Transverse colon (tissue), 4 donors: ENCODE results near the gene BMERB1. TPM values are rescaled to one million over a fixed set of nuclear protein-coding genes. Genes with fewer than 3 reads are reported as not detected.
"Not testable (repeated sequence)": the region's sequence is repeated elsewhere in the genome, so short reads cannot be mapped to it uniquely, and the experiment has no call there.

ENCODE experiments used
- DNase-seq: peaks from one replicate; pipeline ENCODE4 v3.0.0-alpha.2; 2019
- H3K27ac ChIP-seq, 4 donors: fragments of 200-600 bp; sonication (generic); 2 replicates each; pipeline ENCODE4 v1.5.1; 2016 to 2018; ENCODE audit warnings: inconsistent platforms in 4 of 4
- H3K27me3 ChIP-seq: fragments of 200-600 bp; sonication (generic); 2 replicates; pipeline ENCODE4 v1.5.1; 2017; ENCODE audit warnings: inconsistent platforms
- H3K36me3 ChIP-seq, 4 donors: fragments of 200-600 bp; sonication (generic); 2 replicates each; pipeline ENCODE4 v1.5.1; 2017 to 2019; ENCODE audit warnings: inconsistent platforms in 4 of 4
- H3K4me1 ChIP-seq, 4 donors: fragments of 200-600 bp; sonication (generic); 2 replicates each; pipeline ENCODE4 v1.5.1; 2017 to 2020; ENCODE audit warnings: inconsistent platforms in 4 of 4
- H3K4me3 ChIP-seq, 4 donors: fragments of 200-600 bp; sonication (generic); 1 replicate in 1 of 4; 2 replicates in 3 of 4; pipeline versions ENCODE4 v1.5.1 to v1.6.1; 2017 to 2019; ENCODE audit warnings: inconsistent platforms in 4 of 4
- H3K9me3 ChIP-seq, 2 donors: fragments of 200-600 bp; sonication (generic); 2 replicates each; pipeline ENCODE4 v1.5.1; 2017 to 2019; ENCODE audit warnings: inconsistent platforms in 2 of 2
- CTCF ChIP-seq, 5 experiments: fragments of 200-600 bp in 3 of 5; fragments of 450-650 bp in 2 of 5; sonication (generic) in 3 of 5; IDR thresholded peaks; 1 replicate in 2 of 5; 2 replicates in 3 of 5; pipeline ENCODE4 v1.5.1; 2016 to 2017; ENCODE audit warnings: antibody characterized with exemption in 5 of 5, inconsistent platforms in 3 of 5, mild to moderate bottlenecking in 2 of 5, moderate library complexity in 1 of 5
- EP300 ChIP-seq: sonication (generic); formaldehyde crosslinking; IDR thresholded peaks from one replicate; pipeline ENCODE4 v1.6.1; 2017; ENCODE audit warnings: antibody characterized with exemption, low read depth
- POLR2A ChIP-seq: fragments of 450-650 bp; IDR thresholded peaks from one replicate; pipeline ENCODE4 v1.6.1; 2016; ENCODE audit warnings: antibody characterized with exemption, mild to moderate bottlenecking, moderate library complexity
- POLR2AphosphoS5 ChIP-seq, 3 donors: sonication (generic); formaldehyde crosslinking; IDR thresholded peaks; one replicate each; pipeline ENCODE4 v1.6.1; 2016; ENCODE audit warnings: antibody characterized with exemption in 3 of 3
- WGBS, 2 donors: methylation state at CpG; one replicate each; pipeline ENCODE4 v1.1.5; 2018; ENCODE audit warnings: low coverage in 1 of 2; 5-methylcytosine and 5-hydroxymethylcytosine counted together
- in situ Hi-C, 4 donors: fragments of 200-750 bp; cut with MboI; loops; one replicate each; pipeline versions ENCODE4 v1.15.0 to v1.15.1; 2017; ENCODE audit warnings: low sequenced_read_pairs in 3 of 4, low pct_ligation_motif_present in 1 of 4, low pct_unique_long_range_greater_than_20kb in 1 of 4
- intact Hi-C: fragments of 100-400 bp; cut with DNase I; formaldehyde crosslinking; loops from one replicate; pipeline ENCODE4 v1.15.1; 2023; ENCODE audit warnings: low total_unique reads
- total RNA-seq, 4 donors: library from RNA; depleted of rRNA; stranded (reverse); fragments of >200 nt; gene quantifications; one replicate each; pipeline ENCODE4 v1.1.0, GENCODE V29; 2016

Gene BMERB1
- total RNA-seq, 4 donors from 2014 or later, result 8.6 to 65.1 (median 14.1) TPM

- DNase-seq, result no peak
- Histone ChIP-seq H3K4me3 (no peak overlapping the region), H3K27ac (no peak overlapping the region), H3K27me3 (no peaks in the 10 kb centered on the region), H3K36me3 (no peaks in the 10 kb centered on the region), H3K4me1 (no peaks in the 10 kb centered on the region), H3K9me3 (no peaks in the 10 kb centered on the region)
- 85 to 89% methylated on average over 6 of the region's 6 CpGs for WGBS, 2 donors
- TF ChIP-seq CTCF (IDR thresholded peaks at IDR 0.05) (no peak), POLR2A (no peak), EP300 (no peak), POLR2AphosphoS5 (IDR thresholded peaks at IDR 0.05) (no peak)
- in situ Hi-C loops (no loop called here), intact Hi-C loops (no loop called here)
Measured at GRCh38 chr16:15461376-15461775, 27.0 kb downstream of the BMERB1 start.

DNA sequence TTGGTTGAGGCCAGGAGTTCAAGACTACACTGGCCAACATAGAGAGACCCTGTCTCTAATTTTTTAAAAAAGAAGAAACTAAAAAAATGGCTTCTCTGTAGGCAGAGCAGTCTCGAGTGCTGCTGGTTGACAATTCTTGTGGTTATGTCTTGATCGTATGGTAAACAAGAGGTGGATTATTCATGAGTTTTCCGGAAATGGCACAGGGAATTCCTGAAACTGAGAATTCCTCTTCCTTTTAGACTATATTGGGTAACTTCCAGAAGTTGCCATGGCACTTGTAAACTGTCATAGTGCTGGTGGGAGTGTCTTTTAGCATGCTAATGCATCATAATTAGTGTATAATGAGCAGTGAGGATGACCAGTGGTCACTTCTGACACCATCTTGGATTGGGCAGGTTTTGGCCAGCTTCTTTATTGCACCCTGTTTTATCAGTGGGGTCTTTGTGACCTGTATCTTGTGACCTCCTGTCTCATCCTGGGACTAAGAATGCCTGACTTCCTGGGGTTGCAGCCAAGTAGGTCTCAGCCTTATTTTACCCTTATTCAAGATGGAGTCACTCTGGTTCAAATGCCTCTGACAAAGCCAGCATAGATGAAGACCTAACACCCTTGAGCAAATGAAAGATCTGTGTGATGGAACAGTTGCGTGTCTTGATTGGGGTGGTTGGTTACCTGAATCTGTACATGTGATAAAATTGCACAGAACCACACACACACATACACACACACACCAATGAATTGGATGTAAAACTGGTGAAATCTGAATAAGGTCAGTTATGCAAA is 30.2 kb downstream of the BMERB1 start:
- no peak for DNase-seq
- Histone ChIP-seq H3K9me3 (peaks cover 0 to 5% of the 10 kb centered on the region in 2 donors), H3K27ac (no peak overlapping the region), H3K27me3 (no peaks in the 10 kb centered on the region), H3K36me3 (no peaks in the 10 kb centered on the region), H3K4me1 (no peaks in the 10 kb centered on the region), H3K4me3 (no peak overlapping the region)
- TF ChIP-seq POLR2AphosphoS5 (IDR thresholded peaks at IDR 0.05) (no peak), POLR2A (no peak), EP300 (no peak), CTCF (IDR thresholded peaks at IDR 0.05) (no peak)
- in situ Hi-C loops, result no loop called here
- intact Hi-C loops, result no loop called here
- WGBS, 2 donors, result 61 to 64% methylated on average over 3 to 4 of the region's 4 CpGs

DNA sequence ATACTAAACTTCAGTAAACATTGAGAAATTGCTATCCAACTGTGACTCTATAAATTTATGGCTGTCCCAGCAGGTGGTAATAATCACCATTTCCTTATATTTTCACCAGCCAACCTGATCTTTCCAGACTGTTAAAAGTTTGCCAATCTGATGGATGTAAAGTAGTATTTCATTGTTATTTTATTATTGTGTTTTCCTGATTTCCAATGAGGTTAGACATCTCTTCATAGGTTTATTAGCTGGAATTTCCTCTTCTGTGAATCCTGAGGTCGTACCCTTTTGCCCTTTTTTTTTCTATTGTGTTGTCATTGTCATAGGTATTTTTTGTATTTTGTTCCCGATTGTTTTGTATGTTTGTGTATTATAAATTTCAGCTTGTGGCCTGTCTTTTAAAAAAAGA is 31.7 kb downstream of the BMERB1 start:
- no peak overlapping the region for H3K4me3 ChIP-seq
- intact Hi-C loops, result no loop called here
- H3K9me3 ChIP-seq, result peaks cover 0 to 5% of the 10 kb centered on the region in 2 donors
- in situ Hi-C loops, result no loop called here
- no peaks in the 10 kb centered on the region for H3K27me3 ChIP-seq
- no peaks in the 10 kb centered on the region for H3K4me1 ChIP-seq
- DNase-seq, result no peak
- H3K36me3 ChIP-seq, result no peaks in the 10 kb centered on the region
- WGBS, 2 donors, result 35 to 73% methylated on average over 2 of the region's 2 CpGs
- TF ChIP-seq POLR2AphosphoS5 (IDR thresholded peaks at IDR 0.05) (no peak), POLR2A (no peak), CTCF (IDR thresholded peaks at IDR 0.05) (no peak), EP300 (no peak)
- H3K27ac ChIP-seq, result no peak overlapping the region

DNA sequence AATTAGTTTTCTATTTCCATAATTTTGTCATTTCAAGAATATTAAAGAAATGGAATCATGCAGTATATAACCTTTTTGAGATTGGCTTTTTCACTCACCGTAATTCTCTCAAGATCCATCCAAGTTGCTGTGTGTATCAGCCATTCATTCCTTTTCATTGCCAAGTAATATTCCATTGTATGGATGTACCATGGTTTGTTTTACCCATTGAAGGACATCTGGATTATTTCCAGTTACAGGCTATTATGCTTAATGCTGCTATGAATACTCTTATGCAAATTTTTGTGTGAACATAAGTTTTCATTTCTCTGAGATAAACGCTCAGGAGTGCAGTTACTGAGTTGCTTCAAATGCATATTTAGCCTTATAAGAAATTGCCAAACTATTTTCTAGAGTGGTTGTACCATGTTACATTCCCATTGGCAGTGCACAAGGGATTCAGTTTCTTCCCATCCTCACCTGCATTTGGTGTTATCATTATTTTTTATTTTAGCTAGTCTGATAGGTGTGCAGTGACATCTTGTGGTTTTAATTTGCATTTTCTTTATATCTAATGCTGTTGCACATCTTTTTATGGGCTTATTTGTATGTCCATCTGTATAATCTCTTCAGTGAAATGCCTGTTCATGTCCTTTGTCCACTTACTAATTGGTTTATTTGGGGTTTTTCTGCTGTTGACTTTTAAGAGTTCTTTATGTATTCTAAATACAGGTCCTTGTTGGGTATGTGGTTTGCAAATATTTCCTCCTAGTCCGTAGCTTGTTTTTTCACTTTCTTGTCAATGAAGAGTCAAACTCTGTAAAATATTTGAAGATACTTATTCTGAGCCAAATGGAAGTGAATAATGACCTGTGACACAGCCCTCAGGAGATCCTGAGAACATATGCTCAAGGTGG is 32.7 kb downstream of the BMERB1 start:
- no peaks in the 10 kb centered on the region for H3K27me3 ChIP-seq
- intact Hi-C loops (no loop called here), in situ Hi-C loops (no loop called here)
- no peaks in the 10 kb centered on the region for H3K4me1 ChIP-seq
- peaks cover 0 to 5% of the 10 kb centered on the region in 2 donors for H3K9me3 ChIP-seq
- no peak overlapping the region for H3K4me3 ChIP-seq
- no peak for DNase-seq
- WGBS, 2 donors, result 56 to 93% methylated on average over 2 to 3 of the region's 3 CpGs
- H3K36me3 ChIP-seq, result no peaks in the 10 kb centered on the region
- no peak overlapping the region for H3K27ac ChIP-seq
- TF ChIP-seq EP300, result no peak
- TF ChIP-seq CTCF (IDR thresholded peaks at IDR 0.05), result peak in 4 of 5 experiments; percentile 26 to 49 (median 43)

DNA sequence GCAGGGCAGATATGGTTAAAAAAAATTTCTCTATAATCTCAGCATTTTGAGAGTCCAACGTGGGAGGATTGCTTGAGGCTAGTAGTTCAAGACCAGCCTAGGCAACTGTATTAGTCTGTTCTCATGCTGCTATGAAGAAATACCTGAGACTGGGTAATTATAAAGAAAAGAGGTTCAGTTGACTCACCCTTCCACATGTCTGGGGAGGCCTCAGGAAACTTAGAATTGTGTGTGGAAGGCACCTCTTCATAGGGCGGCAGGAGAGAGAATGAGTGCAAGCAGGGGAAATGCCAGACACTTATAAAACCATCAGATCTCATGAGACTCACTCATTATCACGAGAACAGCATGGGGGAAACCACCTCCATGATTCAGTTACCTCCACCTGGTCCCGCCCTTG is 42.6 kb downstream of the BMERB1 start:
- H3K27ac ChIP-seq, H3K4me1 ChIP-seq, H3K36me3 ChIP-seq, H3K4me3 ChIP-seq, intact Hi-C loops, H3K9me3 ChIP-seq, in situ Hi-C loops, H3K27me3 ChIP-seq, DNase-seq: not testable (repeated sequence)
- 84 to 88% methylated on average over 3 to 4 of the region's 4 CpGs for WGBS, 2 donors
